ENCODE data around the gene CCL11.

The CCL11 gene

GRCh38 chr17:34285286-34285792 is at the start of gene CCL11:
Gene CCL11, plus strand, starts transcription at chr17:34285742. Its CDS starts 67 bp downstream, at chr17:34285809.
- DNase-seq, result no peak

- no peak for DNase-seq
Observed at GRCh38 chr17:34236281-34236892, 49.2 kb upstream of the CCL11 start.

GRCh38 chr17:34237458-34237857 is 48.1 kb upstream of the CCL11 start:
- DNase-seq, result no peak

DNA sequence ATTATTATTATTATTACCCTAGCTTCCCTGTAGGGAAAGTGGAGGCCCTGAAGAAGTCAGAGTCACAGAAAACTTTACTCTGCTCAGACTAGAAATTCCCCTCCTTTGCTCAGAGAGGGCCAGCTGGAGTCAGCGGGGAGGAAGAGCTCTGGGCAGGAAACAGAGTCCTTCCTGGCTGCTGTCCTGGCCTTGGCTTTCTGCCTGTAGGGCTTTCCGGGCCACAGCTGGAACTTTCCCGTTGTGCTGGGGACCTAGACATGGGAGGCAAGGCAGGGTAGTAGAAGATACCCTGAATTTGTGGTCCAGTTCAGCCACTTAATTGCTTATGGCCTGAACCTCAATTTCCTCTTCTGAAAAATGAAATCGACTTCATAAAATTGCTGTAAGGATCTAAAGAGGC is 44.5 kb upstream of the CCL11 start:
- DNase-seq, result no peak

- DNase-seq, result no peak
Observed at GRCh38 chr17:34242587-34243363, 42.8 kb upstream of the CCL11 start.

DNA sequence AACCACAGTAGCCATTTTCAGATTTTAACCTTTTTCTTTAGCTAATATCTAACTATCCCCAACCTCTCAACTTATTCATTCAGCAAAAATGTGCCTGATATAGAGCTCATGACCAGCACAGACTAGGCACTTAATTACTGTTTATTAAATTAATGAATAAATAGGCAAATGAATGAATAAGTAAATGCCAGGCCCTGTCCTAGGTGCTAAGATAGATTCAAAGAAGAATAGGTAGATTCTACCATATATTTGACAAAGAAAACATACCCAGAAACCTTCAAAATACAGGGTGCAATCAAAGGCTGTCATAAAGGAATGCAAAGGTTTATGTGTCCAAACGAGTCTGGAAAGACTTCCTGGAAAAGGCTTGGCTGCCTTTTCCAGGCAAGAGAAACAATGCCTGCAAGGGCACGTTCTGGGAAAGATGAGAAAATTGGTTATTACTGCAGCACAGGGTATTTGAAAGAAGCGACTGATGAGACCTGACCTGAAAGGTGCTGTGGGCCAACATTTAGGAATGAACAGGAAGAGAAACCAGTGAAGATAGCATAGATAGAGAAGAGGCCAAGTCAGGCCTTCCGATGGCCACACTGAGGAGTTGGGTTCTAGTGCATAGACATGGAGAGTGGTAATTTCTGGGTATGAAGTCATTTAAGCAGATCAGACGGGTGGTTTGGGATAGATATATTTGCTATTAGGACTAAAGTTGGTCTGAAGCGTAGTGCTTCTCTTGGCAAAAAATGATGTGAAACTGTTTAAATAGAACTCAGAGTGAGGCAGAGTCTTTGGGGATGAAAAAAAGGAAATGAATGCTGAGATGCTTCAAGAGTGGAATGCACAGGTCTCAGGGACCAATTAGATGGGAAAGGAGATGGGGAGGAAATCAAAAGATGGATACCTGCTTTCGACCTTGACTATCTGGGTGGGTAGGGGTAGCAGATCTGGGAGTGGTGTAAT is 41.9 kb upstream of the CCL11 start:
- no peak for DNase-seq

DNA sequence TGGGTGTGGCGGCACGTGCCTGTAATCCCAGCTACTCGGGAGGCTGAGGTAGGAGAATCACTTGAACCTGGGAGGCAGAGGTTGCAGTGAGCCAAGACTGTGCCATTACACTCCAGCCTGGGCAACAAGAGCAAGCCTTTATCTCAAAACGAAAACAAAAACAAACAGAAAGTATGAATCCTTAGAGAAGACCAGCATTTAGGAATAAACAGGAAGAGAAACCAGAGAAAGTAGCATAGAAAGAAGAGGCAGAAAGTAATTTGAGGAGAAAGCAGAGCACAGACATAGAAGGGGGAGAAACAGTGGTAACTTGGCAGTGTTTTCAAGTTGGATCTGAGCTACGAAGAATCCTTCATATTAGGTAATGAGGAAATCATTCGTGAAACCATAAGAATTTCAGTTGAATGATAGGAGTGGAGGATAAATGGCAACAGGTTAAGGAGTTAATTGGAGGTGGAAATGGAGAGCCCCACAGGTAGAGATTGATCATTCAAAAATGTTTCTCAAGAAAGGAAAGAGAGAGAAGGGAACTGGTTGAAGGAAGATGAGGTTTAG is 40.1 kb upstream of the CCL11 start:
- no peak for DNase-seq

DNA sequence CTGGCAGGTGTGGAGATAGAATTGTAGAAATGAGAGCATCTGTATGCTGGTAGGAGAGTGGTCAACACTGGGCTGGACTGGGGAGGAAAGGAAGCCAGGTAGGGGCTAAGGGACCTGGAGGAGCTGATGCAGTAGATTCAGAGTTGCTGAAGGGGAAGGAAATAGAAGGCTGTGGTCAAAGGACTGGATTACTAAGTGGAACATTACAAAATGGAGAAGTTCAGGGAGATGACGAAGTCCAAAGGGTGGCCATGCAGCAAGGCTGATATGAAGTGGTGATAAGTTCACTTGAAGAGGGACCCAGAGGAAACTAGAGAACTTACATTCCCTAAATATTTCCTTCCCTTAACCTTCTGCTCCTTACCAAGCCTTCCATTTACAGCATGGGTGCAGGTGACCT is 39.1 kb upstream of the CCL11 start:
- DNase-seq, result no peak

GRCh38 chr17:34246881-34247280 is 38.7 kb upstream of the CCL11 start:
- no peak for DNase-seq

- DNase-seq, result no peak
Observed at GRCh38 chr17:34248511-34249024, 37.0 kb upstream of the CCL11 start.

- DNase-seq, result no peak
Observed at GRCh38 chr17:34249061-34249460, 36.5 kb upstream of the CCL11 start.

- DNase-seq, result no peak
Observed at GRCh38 chr17:34249478-34249877, 36.1 kb upstream of the CCL11 start.

DNA sequence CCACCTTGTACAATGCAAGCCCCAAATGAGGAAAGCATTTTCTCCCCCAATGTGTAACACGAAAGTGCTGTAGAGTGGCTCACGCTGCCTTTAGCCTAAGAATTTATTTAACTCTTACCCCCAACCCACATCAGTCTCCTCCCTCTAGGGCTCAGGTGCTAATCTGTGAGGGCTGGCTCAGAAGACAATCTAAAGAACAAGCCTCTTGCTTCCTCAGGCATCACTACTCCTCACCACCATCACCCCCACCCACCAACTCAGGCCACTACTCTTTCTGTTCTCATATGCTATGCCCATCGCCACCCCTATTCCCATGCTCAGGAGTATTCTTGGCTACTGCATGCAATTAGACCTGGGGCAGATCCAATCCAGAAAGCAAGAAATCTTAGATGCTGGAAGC is 34.4 kb upstream of the CCL11 start:
- no peak for DNase-seq

DNA sequence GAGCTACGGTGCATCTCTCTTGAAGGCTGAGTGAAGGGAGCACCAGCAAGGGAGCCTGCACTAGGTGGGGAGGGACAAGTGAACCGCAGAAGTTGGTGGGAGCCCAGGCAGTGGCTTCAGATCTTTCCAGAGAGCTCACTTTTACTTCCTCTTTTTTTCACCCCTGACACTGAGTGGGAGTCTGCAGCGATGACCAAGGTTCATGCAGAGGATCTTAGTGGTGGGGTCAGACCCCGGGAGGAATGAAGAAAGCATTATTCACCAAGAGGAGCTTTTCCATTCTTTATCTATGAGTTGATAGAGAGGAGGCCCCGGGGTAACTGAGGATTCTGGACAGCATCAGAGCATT is 33.5 kb upstream of the CCL11 start:
- no peak for DNase-seq

GRCh38 chr17:34252444-34253138 is 33.0 kb upstream of the CCL11 start:
- DNase-seq, result no peak

GRCh38 chr17:34253139-34253525 is 32.4 kb upstream of the CCL11 start:
- no peak for DNase-seq

GRCh38 chr17:34254146-34254545 is 31.4 kb upstream of the CCL11 start:
- no peak for DNase-seq

- DNase-seq, result no peak
Observed at GRCh38 chr17:34254651-34255380, 30.7 kb upstream of the CCL11 start, which contains the start of gene CCL2. Gene CCL2, plus strand, starts transcription at chr17:34255285. Its CDS starts 65 bp downstream, at chr17:34255350.

DNA sequence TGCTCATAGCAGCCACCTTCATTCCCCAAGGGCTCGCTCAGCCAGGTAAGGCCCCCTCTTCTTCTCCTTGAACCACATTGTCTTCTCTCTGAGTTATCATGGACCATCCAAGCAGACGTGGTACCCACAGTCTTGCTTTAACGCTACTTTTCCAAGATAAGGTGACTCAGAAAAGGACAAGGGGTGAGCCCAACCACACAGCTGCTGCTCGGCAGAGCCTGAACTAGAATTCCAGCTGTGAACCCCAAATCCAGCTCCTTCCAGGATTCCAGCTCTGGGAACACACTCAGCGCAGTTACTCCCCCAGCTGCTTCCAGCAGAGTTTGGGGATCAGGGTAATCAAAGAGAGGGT is 30.2 kb upstream of the CCL11 start:
- DNase-seq, result no peak

GRCh38 chr17:34255841-34256240 is 29.7 kb upstream of the CCL11 start:
- DNase-seq, result no peak

DNA sequence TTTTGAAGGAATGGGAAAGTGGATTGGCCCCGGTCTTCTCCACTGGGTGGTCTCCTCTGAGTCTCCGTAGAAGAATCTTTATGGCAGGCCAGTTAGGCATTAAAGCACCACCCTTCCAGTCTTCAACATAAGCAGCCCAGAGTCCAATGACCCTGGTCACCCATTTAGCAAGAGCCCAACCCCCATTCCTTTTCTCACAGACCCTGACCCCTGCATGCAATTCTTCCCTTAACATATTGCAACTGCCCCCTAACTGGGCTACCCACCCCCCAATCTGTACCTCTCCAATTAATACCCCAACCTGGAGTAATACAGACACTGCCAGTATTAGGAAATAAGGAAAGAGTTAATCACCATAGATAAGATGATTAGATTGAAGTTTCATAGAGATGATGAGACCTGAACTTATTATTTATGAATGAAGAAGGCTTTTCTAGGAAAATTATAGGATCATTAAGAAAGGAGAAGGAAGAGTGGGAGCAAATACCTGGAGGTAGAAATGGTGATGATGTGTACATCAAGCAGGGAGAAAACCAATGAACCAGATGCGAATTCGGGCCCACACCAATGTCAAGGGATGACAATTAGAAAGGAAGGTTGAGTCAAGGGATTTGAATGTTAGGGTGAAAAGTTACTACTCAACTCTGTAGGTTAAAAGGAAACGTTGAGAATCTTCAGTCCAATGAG is 28.1 kb upstream of the CCL11 start:
- no peak for DNase-seq

Measured in stimulated activated CD4-positive, alpha-beta T cell treated with anti-CD3 and anti-CD28 coated beads, Interleukin-15, amount 100 ng/mL, for 24 hours (primary cell).